DOHH2 (cell line): ENCODE results near the gene AXIN2.

Experiments
- EZH2phosphoT487 ChIP-seq: fragments of 200-600 bp; sonication (generic); IDR thresholded peaks from 2 replicates; pipeline ENCODE4 v1.6.1; 2017; ENCODE audit warnings: borderline replicate concordance, mild to moderate bottlenecking, antibody characterized with exemption, low read length, moderate library complexity, mixed read lengths
- TF ChIP-seq, protein P1 (sequence below): fragments of 200-600 bp; sonication (generic); IDR thresholded peaks from one replicate; pipeline ENCODE4 v1.5.1; 2014; ENCODE audit warnings: antibody characterized with exemption, mild to moderate bottlenecking, low read depth, low read length; ENCODE audit not compliant: poor library complexity, severe bottlenecking

GRCh38 chr17:65495122-65496055 lies 66.1 kb downstream of the AXIN2 start:
- TF ChIP-seq, protein P1, sequence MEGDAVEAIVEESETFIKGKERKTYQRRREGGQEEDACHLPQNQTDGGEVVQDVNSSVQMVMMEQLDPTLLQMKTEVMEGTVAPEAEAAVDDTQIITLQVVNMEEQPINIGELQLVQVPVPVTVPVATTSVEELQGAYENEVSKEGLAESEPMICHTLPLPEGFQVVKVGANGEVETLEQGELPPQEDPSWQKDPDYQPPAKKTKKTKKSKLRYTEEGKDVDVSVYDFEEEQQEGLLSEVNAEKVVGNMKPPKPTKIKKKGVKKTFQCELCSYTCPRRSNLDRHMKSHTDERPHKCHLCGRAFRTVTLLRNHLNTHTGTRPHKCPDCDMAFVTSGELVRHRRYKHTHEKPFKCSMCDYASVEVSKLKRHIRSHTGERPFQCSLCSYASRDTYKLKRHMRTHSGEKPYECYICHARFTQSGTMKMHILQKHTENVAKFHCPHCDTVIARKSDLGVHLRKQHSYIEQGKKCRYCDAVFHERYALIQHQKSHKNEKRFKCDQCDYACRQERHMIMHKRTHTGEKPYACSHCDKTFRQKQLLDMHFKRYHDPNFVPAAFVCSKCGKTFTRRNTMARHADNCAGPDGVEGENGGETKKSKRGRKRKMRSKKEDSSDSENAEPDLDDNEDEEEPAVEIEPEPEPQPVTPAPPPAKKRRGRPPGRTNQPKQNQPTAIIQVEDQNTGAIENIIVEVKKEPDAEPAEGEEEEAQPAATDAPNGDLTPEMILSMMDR, result no peak
- no peak for TF ChIP-seq EZH2phosphoT487
